ENCODE measurements around the gene AMY1B.
"Not testable (repeated sequence)": the region's sequence is repeated elsewhere in the genome, so short reads cannot be mapped to it uniquely, and the experiment has no call there.

- TF ChIP-seq CTCF (IDR thresholded peaks at IDR 0.05; ENCODE audit: low read depth, low read length); EZH2phosphoT487 (IDR thresholded peaks at IDR 0.05; ENCODE audit: low read depth): not testable (repeated sequence)
These were observed 39.3 kb upstream of the AMY1B start for GRCh38 chr1:103735334-103735733.
